Astrocyte (in vitro differentiated cells and primary cell): ENCODE results near the gene SDK1.

Experiments
- EZH2 ChIP-seq: IDR thresholded peaks from 2 replicates; pipeline ENCODE4 v1.6.1; 2012; ENCODE audit warnings: mild to moderate bottlenecking, low read length, inconsistent platforms; ENCODE audit not compliant: insufficient read depth
- TF ChIP-seq, protein P1 (sequence below): IDR thresholded peaks from 2 replicates; pipeline ENCODE4 v1.5.1; 2011; ENCODE audit warnings: low read depth, mild to moderate bottlenecking, inconsistent platforms, low read length, moderate library complexity; ENCODE audit not compliant: insufficient read depth

- TF ChIP-seq, protein P1, sequence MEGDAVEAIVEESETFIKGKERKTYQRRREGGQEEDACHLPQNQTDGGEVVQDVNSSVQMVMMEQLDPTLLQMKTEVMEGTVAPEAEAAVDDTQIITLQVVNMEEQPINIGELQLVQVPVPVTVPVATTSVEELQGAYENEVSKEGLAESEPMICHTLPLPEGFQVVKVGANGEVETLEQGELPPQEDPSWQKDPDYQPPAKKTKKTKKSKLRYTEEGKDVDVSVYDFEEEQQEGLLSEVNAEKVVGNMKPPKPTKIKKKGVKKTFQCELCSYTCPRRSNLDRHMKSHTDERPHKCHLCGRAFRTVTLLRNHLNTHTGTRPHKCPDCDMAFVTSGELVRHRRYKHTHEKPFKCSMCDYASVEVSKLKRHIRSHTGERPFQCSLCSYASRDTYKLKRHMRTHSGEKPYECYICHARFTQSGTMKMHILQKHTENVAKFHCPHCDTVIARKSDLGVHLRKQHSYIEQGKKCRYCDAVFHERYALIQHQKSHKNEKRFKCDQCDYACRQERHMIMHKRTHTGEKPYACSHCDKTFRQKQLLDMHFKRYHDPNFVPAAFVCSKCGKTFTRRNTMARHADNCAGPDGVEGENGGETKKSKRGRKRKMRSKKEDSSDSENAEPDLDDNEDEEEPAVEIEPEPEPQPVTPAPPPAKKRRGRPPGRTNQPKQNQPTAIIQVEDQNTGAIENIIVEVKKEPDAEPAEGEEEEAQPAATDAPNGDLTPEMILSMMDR: no peak
- no peak for TF ChIP-seq EZH2
Measured at GRCh38 chr7:3461923-3462322, 160.9 kb downstream of the SDK1 start.
